HG03521 (cell line): ENCODE results near the gene SSH3.

Experiments
- ATAC-seq: cut with Tn5 transposase; IDR thresholded peaks from one replicate; pipeline ENCODE4 v1.9.1; 2021; ENCODE audit warnings: mild to moderate bottlenecking, moderate library complexity; ENCODE audit not compliant: unreplicated experiment

The SSH3 gene

DNA sequence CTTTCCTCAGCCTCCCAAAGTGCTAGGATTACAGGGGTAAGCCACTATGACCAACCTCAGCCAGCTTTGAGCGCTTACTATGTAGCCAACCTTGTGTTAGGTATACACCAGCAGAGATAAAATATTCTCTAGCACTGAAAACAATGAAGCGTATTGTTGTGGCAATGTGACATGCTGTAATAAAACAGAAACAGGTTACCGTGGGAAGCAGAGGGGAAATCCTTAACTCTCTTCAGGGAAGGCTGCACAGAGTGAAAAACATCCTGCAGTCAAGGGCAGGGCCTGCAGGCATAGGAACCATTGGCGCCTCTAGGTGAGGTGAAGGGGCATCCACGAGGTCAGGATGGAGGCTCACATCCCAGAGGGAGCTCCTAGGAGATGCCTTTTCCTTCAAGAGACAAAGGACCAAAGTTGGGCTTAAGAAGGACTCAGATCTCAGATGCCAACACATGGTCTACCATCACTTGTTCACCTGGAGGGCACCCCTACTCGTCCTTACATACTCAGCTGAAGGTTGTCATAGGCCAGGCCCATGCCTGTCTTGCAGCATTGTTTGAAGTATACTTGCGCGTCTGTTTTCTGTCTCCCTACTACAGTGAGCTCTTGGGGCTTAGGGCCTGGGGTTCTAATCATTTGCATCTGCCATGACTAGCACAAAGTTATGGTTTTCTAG lies 42.1 kb downstream of the SSH3 start:
- ATAC-seq = no peak

DNA sequence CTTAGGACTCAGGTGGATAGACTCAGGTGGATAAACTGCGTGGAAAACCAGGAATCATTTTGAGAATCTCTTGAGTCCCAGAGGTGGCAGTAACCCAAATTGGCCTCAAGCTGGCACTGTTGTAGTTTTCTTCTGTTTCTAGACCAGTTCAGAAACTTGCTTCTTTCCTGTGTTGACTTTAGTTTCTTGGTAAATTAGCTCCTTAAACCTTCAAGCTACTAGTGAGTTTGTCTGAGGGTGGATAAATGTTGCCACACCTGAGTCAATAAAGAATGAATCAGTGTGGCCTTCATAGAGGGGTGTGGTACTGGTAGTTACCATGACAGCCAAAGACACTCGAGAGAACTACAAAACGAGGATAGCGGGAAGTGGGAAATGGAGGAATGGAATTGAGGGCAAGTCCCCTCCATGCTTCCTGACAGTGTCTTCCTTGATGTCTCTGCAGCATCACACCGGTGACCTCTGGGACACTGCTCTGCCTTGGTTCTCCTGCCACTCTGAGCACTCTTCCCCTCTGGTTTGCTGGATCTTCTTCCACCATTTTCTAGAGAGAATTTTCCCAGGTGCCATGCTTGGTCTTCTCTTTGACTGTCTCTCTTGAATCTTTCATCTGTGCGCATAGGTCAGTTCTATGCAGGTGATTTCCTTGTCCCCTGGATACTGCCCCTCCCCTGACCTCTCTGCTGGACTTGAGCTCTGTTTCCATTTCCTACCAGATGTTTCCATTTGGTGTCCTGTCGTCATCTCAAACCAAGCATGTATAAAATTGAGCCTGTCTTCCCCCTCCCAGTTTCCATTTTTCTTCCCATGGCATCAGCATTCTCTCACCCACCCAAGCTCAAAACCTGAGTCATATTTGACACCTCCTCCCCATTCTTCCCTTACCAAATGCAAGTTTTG lies 42.8 kb downstream of the SSH3 start:
- ATAC-seq = no peak

DNA sequence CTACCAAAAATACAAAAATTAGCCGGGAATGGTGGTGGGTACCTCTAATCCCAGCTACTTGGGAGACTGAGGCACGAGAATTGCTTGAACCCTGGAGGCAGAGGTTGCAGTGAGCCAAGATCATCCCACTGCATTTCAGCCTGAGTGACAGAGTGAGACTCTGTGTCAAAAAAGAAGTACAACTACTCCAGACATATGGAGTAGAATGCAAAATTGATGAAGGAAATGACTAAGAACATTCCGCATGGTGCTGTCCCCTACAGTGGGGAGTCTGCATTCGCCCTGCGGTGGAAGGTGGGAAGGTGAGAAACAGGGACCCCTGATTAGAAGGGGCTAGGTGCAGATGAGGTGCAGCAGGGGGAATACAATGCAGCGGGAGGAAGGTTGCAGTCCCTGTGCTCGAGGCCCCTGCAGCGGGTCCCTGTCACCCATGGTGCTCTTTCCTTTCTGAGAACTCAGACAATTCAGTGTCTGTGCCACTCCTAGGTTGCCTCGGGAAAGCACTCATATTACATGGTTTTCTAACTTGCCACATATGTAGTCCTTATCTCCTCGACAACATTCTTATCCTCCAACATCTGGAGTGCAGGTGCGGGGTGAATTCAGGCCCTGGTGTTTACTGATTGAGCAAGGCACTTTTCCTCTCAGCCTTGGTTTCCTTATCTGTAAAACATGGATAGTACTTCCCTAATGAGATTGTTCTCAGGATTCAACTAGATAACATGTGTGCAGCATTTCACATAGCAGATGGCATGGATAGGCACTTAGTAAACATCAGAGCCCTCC lies 44.8 kb downstream of the SSH3 start:
- ATAC-seq = no peak

DNA sequence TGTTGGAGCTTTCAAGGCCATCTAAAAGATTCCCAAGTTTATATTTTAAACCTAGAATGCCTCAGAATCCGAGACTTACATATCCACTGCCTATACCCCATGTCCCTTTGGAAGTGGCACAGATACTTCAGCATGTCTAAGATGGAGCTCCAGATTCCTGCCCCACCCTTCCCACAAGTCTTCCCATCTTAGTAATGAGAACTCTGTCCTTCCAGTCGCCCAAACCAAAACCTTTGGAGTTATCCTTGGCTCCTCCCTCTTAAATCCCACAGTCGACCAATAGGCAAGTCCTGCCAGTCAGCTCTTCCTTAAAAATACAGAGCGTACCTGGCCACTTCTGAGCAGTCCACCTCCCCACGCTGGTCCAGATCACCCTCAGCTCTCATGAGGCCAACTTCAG lies 45.7 kb downstream of the SSH3 start:
- ATAC-seq = no peak

DNA sequence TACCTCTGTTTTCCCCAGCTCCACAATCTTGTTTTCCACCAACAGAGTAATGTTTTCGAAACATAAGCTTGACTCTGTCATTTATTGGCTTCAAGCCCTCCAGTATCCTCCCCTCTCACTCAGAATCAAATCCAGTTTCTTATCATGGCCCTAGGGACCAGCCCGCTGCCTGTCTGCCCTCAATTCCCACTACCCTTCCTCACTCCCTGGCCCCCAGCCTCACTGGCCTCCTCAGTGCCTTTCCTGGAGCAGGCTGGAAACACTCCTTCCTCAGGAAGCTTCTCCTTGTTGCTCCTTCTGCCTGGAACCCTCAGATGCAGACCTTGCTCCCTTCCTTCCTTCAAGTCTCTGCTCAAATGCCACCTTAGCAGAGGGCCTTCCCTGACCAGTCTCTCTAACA lies 46.1 kb downstream of the SSH3 start:
- ATAC-seq = no peak

DNA sequence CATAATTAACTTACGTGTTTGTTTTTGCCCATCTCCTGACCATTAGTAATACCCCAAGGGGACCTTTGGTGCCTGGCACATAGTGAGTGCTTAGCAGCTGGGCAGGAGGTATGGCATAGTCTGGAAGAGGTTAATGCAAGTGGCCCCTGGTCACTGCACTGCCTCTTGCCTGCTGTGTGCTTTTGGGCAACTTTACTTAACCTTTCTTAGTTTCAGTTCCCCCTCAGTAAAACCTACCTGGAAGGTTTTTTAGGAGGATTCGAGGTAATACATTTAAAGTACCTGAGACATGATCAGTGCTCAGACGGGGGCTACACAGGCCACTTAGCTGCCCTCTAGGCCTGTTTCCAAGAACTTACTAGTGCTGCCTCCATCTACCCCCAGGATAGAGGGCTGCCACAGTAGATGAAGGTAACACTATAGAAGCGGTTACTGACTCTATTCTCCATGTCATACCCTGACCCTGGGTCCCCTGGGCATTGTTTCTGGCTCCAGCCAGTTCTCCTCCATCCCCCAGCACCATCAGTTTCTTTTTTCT lies 46.7 kb downstream of the SSH3 start:
- no peak for ATAC-seq

DNA sequence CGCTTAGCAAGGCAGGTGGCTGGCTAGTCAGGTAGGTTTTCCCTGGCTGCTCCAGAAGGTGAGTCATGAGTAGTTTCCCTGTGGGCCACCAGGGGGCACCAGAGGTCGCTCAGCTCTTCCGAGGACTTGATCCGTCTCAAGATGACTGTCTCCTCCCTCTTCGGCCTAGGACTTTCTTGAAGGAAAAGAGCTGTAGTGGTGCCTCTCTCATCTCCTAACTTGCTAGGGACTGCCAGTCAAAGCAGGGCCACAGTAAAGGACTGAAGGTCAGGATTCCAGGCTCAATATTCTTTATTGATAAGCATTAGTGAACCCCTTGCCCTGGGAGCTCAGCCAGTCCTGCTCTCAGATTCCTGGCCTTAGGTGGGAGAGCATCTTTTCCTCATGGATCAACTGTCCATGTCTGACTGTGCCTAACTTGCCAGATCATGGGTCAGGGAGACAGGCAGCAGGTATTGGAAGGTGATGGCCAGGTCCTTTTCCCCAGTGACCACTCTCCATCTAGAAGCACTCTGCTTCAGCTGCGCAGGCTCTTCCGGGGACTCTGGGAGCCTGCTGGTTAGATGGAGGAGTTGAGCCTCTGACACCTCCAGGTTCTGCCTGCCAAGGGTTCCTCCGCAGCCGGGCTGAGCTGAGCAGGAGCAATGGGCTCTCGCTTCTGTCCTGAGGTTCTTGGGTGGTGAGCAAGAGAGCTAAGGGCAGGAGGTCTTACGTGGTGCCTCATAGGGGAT lies 48.1 kb downstream of the SSH3 start:
- no peak for ATAC-seq

DNA sequence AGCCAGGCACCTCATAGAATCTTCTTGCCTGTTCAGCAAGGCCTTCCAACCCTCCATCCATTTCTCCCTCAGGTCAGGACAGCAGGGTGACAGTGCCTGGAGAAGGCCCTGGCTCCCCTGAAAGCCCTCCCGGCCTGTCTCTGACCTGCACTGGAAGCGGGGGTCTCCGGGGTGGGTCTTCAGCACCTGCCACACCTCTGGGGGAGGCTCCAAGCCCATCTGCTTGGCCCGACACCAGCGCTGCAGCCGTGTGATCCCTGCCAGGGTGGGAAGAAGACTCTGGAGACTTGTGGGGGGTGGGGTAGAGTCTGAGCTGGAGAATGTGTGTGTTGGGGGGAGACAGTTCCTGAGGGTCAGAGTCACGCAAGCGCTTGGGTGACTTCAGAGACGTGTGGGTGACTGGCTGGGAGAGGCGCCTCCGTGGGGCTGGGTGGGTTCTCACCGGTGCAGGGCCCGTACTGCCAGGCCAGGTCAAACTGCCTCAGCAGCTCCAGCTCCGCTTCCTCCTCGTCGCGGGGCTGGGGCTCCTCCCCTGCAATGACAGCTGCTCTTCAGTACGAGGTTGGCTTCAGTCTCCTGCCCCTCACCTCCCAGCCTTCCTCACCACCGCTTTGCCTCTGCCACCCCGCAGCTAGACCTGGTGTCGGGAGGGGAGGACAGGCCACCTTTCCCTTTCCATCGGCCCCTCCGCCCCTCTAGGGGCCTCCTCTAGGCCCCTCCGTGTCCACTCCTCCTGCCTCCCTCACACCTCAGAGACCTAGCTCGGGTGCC lies 49.4 kb downstream of the SSH3 start:
- peak; percentile 13 for ATAC-seq

DNA sequence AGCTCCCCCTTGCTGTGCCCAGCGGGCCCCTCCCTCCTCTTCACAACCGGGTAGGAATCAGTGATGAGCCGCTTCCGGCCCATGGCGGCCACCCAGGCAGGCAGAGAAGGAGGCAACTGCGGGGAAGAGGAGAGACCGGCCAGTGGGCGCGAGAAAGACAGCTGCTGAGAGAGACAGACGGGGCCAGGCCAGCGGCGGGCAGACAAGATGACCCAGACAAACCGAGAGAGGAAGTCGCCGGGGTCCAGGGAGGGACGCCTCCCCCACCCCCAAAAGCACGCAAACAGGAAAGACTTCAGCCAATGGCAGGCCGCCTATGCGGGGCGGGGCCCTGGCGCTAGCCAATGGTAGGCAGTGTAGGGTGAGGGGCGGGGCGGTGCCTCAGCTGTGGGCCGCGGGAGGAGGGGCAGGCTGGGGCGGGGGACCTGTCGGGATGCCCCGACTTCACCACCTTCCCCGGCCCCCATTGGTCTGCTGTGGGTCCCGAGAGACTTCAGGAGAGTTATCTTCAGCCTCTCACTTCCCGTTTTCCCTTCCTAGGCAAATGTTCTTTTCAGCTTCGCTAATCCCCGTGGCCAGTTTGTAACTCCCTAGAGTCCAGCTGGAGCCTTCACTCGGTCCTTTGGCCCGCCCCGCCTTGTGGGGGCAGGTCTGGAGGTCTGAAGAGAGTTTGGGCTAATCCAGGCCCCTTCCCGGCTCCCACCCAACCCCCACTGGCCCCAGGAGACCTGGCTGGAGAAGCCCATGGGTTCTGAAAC lies 50.2 kb downstream of the SSH3 start, which contains the start of gene POLD4:
Gene POLD4 (minus strand): TSS at position 230 of the 758 bp plus-strand sequence. CDS start 147 bp downstream, at position 83.
- ATAC-seq = peak; percentile 83

DNA sequence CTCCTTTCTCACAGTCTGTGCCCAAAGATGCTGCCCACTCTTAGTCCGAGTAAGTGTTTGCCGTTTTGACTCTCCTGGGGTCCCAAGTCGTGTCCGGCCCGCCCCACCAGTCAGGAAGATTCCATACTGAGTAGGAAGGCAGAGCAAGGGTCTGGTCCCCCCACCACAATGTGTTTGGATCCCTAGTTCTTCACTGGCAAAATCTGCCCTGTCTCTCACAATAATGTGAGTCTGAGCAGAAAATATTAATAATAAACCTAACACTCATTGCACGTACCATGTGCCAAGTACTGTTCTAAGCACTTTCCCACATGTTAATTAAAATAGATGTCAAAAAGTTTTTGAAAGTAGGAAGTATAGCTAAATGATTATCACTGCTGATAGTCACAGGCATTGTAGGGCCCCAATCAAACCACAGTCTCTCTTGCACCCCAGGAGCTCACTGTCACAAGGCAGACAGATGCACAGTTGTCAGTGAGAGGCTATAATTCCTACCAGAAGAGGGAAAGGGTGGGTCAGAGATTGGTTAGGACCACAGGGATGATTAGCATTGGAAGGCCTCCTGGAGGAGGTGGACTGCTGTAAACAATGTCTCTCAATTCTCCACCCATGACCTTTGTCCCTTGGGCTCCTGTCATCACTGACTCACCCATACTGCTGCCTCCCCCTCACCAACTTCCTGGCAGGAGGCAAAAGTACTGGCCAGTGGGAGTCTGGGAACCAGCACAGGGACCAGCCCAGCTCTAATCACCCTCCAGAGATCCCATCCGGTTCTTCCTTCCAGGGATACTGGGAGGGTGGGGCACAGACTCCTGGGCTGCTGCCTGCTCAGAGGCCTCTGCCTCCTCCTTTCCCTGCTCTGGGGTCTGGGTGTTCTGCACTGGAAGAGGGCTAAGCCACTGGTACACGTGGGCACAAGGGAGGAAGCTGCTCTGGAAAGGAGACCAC lies 51.0 kb downstream of the SSH3 start:
- ATAC-seq = no peak

DNA sequence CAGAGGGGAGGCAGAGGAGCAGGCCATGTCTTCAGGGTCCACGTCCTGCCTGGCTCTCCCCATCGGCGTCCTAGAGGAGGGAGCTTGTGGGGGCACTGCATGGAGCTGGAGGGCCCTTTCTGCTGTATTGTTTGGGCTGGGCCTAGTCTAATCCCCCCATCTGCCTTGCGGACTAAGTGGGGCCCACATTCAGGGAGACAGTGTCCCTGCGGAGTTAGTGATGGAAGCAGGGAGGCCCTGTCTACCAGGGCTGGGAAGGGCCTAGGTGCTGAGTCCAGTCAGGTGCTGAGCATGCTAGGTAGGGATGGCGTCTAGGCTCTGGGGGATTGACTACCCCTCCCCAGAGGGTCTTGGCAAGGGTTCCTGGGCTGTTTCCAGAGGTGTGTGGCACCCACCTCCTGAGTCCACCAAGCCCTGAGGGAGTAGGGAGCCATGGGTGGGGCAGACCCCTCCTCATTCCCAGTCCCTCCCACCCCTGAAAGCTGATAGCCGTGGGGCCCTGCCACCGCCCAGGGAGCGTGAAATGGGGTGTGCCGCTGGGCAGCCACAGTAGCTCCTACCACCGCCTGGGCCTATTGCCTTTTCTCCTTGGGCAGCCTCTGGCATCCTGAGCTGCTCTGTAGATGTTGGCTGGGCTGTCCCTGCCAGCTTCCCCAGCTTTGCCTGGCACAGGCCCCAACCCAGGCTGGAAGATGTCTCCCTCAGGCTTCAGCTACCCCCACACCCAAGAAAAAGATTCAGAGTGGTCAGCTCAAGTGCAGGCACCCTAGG lies 51.9 kb downstream of the SSH3 start:
- no peak for ATAC-seq

DNA sequence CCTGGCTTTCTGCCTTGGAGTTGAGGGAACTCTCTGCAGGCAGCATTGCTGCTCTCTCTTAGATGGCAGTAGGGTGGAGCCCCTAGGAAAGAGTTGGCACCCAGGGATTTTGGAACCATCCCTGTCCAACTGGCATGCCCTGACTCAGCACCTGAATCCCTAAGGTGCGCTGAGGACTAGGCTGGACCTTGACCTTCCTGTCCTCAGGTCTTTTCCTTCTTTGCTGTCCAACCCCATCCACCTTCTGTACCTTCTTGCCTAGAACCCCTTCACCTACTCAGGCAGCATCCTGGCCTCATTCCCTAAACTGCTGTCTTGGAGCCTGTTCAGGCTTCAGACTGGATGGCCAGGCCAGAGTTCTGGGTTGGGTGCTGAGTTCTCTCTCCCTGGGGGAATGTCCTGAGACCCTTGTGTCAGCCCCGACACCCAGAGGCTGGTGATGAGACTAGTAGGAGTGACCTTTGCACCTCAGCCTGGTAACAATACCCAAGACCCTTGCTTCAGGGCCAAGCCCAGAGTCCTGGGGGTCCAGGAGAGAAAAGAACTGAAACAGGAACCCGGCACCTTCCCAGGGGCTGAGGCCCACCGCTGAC lies 52.6 kb downstream of the SSH3 start:
- ATAC-seq = no peak

DNA sequence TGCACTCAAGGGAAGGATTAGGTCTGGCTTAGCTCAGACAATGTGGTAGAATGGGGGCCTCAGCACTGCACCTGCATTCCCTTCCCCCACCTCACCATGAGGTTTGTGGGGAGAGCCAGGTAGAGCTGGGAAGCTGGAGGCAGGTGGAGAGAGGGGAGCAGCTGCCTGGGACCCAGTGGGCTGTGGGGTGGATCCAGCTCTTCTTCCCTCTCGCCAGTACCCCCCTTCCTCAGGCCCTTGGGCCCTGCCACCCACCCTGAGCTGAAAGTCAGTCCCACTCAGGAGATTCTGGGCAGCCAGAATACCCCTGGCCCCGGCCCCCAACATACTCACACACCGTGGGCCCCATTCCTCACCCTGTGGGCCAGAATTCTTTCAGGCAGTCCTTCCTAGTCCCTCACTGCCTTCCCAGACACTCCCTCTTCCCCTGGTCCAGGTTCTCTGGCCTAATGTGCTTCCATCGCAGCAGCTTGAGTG lies 53.1 kb downstream of the SSH3 start:
- no peak for ATAC-seq

DNA sequence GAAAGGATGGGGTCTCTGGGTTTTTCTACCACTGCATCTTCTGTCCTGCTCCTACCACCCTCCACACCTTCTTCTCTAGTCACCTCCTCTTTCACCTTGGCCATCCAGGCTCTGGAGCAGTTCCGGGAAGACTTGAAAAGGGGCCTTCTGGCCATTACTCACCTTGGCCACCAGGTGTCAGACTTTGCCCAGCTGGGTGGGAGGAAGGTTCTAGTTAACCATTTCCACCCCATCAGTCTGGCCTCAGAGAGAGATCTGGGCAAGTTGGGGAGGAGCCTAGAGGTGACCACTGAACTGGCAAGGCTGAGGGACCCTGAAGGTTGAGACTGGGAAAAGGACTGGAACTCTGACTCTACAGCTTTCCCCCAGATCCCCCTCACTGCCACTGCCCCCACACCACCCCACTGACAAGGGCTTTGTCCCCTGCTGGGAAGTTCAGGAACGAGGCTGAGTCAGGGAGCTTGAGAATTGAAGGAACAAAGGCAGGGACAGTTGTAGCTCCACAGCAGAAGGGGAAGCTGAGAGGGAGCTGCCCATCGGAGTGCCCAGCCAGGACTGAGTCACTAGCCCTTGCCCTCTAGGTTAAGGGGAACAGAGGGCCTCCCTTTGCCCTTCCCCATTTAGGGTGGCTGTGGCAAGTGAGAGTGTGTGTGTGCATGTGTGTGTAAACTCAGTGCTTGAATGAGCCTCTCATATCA lies 53.7 kb downstream of the SSH3 start:
- no peak for ATAC-seq

DNA sequence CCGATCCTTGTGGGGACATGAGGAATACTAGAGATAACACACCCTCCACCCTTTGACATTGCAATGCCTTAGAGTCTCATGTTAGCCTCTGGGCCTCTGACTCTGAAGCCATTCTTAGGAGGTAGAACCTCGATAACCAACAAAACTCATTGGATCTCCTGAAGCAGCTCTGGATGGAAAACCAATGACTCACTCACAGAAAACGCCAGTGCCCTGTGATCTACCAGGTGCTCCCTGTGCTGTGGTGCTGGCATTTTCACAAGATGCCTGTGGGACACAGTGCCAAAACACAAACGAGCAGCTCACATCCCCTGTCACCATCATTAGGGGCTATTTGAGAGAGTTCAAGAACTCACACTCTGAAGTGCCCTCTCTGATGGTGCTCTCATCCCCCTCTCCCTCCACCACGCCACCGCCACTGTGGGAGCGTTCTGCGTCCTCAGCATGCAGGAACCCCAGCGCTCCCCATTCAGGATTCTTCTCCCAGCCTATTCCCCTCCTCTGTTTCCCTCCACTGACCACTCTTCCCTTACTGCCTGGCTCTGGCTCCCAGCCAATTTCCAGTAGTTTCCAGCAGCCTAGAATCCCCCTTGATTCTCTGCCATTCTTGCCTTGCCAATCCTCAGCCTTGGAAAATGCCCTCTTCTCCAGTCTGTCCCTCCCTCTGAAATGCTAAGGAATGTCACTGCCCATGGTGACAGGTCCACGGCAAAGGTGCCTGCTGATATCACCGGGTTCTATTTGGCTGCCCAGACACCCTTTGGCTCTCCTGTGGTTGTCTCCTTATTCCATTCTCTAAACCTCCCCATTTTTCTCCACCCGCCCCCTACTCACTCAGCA lies 54.7 kb downstream of the SSH3 start:
- no peak for ATAC-seq
